ENCODE data around the gene ADAMTS17.

ADAMTS17 gene

DNA sequence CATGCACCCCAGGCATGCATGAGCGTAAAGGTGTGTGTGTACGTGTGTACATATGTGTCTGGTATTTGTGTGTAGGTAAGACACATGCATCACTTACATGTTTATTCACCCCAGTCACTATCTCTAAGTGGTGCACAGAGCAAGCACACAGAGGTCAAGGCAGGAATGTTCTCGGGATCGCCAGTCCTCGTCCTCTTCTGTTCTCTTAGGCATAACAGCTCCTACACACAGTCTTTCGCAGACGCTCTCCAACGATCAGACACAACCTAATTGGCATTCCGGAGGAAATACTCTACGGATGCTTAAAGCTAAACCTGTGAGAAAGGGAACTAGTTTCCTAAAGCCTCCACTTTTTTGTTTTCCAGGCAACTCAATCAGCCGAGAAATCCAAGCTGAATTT lies 95.9 kb downstream of the ADAMTS17 start:
- no peak for DNase-seq

DNA sequence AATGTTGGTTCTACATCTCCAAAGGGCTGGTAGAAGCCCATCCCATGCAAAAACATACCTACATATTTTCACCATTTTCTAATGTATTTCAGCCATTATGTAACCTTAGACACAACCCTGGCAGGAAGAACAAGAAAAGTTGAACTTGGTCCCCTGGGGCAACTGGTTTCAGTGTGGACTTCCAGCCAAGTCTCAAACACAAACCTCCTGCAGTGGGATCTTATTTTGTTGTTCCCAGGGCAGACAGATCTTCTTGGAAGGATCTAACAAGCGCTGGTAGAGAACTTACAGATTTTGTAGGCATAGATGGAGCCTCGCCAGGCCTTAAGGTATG lies 96.3 kb downstream of the ADAMTS17 start:
- DNase-seq = no peak

DNA sequence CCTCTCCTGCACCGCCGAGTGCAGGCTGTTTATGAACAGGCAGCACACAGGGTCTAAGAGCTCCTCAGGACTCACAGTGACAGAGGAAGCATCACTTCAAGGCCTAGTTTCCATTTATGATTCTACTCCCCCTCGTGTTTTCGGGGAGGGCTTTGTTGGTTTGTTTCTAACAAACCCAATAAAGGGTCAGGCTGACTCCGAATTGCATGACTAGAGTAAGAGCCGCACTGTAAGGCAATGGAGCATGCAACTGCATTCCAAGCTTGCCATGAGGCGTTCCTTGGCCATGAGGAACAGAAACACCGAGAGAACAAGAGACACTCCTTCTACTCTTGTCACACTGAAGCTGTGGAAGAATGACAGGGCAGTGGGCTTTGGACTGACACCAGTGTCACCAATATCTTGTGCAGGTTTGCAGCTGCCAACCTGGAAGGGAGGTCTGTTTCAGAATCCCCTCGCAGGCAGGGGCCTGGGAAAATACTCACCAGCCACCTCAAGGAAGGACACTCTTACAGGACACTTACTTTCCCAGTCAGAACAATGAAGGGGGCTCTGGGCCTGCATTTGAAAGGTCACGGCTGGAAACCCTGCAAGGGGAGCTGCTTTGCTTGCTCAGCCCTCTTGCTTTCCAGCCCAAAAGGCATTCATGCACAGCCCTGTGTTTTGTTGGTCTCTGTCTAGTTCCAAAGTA lies 96.8 kb downstream of the ADAMTS17 start:
- DNase-seq = no peak

DNA sequence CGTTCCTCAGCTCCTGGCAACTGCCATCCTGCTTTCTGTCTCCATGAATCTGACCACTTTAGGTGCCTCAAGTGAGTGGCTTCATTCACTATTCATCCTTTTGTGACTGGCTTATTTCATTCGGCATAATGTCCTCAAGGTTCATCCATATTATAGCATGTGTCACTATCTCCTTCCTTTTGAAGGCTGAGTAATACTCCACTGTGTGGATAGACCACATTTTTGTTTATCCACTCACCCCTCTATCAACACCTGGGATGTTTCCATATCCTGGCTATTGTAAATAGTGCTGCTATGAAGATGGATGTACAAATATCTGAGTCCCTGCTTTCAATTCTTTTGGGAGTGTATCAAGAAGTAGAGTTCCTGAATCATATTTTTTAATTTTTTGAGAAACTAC lies 98.8 kb downstream of the ADAMTS17 start:
- DNase-seq = no peak

DNA sequence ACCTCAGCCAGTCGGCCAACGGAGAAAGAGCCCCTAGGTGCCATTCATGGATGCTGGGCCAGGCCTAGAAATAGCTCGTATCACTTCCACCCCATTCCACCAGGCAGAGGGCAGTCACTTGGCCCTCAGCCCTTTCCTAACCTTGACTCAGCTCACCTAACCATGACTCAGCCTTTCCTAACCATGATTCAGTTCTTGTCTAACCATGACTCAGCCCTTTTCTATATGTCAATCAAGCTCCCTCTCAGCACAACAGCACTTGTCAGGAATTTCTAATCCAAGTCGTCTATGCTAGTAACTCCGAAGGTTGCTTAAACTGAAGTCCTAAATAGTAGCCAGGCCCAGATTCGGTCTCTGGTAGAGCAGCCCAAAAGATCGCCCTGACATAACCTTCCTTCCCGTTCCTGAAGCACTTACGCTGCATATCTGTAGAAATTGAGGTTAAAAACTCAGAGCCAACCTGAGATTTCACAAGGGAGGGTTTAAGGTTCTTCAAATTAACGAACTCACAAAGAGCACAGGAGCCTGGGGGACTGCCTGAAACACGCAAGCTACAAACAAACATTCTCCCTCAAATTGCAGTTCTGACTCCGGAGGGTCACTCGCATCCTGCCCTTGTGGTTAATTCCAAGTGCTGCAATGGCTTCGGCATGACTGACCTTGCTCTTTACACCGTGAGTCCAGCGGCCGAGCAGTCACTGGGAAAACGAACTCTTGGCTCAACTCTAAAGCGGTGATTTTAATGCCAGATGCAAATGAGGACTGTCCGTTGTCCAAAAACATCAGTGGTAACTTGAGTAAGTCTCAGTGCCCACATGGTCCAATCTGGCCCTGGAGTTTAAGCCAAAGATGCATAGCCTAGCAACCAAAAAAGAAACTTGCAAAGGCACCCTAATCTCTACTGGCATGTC lies 99.9 kb downstream of the ADAMTS17 start:
- DNase-seq = peak; percentile 45

DNA sequence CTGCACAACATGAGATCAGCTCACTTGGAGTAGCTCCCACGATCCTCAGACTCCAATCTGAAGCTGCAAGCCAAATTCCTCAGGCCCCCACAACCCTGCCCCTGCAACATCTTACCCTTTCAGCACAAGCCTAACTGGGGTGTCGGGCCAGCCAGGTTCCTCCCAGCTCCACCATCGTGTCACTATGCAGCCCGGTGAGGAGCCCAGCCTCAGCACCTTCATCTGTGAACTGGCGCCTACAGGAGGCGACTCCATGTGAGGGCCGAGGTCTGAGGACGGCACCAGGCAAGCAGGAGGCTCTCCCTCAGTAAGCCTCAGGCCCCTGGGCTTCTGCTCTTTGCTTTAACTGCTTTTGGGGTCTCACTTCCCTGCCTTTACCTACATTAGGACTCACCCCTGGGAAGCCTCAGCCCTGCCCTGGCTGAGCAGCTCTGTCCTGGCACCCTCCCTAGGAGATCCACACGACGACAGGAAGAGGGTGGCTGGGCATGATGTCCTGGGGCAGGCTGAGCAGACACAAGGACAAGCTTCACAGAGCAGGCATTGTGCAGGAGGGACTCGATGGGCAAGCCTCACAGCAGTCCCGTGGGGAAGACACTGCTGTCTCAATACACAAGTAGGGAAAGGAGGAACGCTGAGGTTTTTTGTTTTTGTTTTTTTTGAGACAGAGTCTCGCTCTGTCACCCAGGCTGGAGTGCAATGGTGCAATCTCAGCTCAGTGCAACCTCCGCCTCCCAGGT lies 104.6 kb downstream of the ADAMTS17 start:
- no peak for DNase-seq

DNA sequence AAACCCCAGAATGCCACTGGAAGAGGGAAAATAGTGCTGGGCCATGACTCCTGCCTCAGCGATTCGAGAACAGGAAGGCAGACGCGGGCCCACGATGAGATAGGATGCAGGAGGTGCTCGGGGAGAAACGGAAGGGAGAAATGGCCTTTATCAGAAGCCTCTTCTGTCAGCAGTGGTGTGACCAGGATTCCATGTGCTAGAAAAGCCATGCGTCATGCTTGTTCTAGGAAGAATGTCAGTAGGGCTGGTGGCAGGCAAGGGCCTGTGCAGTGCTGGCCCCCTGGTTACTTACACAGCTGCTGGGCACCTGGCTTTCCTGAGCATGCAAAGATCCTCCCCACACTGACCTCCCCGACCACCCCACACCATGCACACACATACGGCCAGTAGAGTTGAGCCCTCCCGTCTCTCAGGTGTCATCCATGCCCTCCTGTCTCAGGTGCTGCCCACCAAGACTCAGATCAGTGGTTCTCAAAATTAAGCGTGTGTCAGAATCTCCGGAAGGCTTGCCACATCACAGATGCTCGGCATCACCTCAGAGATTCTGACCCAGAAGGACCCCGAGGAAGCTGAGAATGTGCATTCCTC lies 106.7 kb downstream of the ADAMTS17 start:
- peak; percentile 9 for DNase-seq

DNA sequence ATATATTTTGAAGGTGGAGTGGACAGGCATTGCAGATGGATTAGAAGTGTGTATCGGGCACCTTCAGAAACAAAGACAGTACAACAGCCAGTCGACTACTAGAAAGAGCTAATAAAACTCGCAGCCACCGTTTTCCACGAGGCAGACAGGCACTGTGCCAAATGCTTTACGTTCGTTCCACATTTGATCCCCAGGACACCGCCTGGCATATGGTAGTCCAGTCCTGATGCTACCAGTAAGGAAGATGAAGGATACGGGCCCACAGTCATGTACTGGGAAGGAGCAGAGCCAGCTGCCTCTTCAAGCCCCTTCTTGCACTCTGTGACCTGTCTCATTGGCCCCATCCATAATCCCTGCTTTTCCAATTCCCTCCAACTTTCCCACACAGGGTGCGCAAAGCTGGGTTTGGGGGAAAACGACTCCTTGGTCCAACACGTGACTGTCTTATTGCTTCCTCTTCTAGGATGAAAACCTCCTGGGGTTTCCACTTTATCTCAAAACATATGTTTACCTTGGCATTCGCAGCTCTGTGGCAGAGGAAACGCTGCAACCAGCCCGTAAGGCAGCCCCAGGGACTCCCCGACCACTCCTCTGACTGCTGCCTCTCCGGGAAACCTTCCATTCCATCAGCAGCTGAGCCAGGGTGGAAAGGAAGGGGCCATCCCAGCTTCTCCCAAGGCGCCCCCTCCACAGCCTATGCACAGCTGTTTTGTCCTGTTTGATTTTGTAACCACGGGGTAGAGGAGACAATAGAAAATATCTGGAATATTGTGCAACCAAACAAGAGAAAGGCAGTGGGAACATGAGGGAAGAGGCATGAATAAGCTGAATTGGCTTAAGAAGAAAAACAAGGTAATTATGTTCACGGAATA lies 107.4 kb downstream of the ADAMTS17 start:
- DNase-seq = no peak

DNA sequence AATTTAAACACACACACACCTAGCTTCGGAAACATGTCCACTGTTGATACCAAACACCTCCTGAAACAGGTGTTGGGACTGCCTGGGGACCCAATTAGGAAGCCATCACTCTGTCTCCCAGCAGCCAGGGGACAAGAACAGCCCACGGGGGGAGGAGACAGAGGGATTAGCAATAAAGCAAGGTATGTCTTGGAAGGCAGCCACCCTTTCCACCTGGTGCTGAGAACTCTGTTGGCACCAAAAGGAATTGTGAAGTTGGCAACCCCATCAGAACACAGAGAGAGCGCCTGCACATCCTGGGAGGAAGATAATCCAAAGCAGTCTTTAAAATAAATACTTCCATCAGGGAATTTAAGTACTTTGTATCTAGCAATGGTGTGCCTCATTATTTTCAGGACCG lies 111.0 kb downstream of the ADAMTS17 start:
- DNase-seq = no peak

DNA sequence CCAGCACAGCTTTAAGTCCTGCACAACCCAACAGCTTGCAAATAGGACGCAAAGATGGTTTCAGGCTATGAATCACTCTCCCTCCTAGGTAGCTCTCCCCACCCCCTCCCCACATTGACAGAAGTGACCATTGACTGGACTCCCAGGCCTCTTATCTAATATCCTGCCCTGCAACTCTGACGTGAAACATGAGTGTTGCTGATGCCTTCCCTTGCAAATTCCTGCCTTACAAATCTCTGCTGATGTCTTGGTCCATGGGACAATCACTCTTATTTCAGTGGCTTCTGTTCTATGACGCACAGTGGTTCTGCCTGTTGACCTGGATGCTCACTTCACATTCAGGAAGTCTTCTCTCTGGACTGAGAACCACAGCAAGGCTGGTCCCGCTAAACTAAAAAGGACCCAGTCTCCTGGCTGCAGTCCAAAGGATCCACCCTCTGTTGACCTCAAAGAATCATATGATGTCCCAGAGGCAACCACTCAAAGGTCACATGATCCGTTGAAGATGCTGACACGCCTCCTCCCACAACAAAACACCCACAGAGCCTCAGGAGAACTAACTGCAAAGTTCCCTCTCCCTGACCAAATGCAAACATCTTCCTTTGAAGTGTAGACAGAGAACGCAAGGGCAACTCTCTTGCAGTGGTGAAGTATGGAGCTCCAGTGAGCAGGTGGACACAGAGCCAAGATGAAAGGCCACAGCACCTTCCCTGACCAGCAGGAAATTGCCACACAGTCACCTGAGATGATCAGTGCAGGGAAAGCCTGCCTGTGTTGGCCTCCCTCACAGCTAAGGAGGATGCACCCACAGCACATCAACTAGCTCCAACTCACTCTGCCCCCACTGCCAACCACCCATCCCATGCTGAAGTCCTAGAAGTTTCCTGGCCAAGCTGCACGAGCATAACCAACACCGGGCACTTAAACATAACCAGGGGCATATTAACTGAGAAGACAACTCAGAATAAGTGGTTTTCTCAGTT lies 112.3 kb downstream of the ADAMTS17 start:
- no peak for DNase-seq

DNA sequence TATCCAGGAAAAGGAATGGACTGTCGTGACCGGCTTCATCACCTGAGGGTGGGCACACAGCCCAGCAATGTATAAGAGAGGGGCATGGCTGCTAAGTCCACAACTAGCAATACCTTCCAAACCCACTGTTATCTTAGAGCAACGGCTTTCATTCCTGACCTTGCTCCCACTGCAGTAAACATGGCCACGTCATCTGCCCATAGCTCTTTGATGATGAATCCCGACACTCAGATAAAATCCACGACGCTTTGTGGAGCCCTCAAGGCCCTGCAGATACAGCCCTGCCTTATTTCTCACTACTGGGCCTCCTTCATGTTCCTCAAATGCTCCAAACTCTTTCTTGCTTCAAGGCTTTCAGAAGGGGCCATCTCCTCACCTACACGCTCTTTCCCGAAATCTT lies 114.0 kb downstream of the ADAMTS17 start:
- DNase-seq = no peak

DNA sequence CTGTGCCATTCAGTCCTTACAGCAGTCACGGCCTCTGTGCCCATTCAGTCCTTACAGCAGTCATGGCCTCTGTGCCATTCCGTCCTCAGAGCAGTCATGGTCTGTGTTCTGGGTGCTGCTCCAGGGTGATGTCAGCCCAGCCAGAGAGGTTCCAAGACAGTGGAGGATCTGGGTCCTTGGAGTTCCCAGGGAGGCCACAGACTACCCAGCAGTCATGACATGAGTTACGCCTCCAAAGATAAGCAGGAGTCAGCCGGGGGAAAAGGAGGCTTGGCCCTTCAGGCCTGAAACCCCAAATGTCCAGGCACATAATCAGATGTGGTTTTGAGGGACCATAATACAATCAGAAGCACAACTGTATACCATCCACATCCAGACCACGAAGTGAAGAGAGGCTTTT lies 115.7 kb downstream of the ADAMTS17 start:
- DNase-seq = no peak

DNA sequence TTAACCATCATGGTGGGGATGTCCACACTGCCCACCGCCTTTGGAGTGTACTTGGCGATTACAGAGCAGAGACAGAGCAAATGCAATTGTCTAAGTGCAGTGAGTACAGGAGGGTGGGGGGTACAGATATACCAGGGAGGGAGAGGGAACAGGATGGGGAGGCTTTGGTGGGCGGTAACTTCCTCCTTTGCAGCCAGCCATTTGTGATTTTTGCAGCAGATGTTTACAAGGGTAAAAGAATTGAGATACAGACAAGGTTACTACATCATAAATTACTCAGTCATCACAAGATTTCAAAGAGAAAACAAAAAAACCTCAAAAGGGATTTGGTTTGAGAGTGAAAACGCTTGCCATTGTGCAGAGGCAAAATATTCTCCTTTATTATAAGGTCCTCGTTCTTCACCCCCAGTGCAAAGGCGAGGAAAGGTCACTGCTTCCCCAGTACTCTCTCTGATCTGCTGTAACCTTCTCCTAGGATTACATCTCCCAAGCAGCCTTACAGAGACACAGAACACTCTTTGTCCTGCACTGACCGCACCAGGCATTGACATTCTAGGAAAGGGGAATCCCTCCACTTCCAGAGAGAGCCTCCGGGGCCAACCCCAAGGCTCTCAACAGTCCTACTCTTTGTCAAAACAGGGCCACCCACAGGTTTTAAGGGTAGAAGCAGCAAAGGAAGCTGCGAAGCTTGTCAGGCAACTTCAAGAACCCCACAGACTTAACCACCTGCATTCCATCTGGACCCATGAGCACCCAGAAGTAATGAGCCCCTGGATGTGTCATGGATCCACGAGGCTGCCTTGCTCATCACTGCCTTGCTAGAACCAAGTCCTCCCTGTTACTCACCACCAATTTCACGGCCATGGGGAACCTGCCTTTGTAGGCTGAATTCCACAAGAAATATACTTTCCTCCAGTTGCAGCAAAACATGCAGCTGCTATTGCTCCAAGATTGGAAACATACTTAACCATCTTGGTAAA lies 117.3 kb downstream of the ADAMTS17 start:
- DNase-seq = no peak

DNA sequence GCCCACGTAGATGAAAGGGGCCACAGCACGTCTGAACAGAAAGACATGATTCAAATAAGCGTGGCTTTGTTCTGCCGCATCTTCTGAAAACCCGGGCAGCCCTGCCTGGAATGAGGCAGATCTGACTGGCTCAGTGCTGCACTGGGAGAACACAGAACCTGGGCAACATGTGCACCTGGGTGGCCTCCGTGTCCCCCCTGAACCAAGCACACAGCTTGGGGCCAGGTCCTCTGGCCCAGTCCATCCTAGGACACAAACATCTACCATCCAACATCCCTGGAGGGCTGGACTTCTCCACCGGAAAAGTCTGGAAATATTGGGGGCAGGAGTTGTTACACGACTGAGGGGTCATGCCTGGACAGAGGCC lies 119.4 kb downstream of the ADAMTS17 start:
- no peak for DNase-seq

DNA sequence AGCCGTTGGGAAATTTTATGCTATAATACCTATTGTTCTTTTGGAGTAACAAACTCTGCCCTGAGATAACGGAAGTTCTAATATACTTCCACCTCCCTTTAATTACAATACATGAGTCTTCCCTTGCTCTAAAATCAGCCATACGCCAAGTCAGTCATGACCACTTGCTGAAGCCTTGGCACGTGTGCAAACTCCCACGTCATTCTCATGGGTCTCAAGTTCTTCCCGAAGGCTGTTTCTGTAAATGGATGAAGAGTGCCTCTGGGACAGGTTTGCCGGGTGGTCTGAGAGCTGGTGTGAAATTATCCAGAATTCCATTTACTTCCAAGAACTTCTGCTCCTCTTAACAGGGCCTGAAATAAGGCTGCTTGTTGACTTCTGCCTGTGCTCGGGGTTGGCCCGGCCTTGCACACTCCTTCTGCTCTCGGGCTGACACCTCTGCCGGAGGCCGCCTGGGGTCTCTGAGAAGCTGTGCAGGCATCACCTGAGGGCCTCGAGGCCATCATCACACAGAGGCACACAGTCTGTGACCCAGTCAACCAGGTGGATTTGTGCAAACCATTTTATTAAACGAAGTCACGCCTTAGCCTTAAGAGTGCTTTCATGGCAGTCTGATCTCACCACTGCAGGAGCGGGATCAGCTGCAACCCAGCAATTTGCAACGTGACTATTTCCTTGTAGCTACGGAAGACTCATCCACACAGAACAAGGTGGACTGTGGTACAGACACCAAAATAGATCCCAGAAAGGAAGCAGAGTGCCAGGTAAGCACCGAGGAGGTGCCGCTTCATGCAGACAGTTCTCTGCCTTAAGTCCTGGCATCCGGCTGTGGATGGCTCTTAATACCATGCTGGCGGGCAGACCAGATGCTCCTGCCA lies 120.1 kb downstream of the ADAMTS17 start:
- no peak for DNase-seq

DNA sequence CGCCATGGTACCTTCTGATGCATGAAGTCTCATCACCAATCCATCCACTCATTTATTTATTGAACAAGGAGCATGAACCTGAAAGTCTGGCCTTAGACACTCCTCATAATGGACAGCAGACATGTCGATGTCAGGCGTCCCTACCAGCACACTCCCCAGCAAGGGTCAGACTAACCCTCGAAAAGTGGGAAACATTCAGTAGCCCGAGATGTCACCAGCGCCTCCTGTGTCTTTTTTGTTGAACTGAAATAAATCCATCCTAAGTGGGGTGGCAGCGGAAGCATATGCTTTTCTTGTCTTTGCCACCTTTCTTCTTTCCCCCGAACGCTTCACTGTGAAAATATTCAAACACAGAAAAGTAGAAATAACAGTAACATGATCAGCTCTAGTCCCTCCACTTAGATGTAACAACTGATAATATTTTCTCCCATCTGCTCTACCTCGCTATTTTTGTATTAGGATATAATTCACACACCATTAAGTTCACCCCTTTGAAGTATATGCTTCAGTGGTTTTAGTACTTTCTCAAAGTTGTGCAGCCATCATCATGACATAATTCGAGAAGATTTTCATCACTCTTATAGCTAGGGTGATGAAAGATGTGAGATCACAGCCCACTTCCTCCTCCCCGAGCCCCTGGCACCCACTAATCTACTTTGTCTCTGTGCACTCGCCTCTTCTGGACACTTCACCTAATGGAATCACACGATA lies 121.6 kb downstream of the ADAMTS17 start:
- DNase-seq = no peak

DNA sequence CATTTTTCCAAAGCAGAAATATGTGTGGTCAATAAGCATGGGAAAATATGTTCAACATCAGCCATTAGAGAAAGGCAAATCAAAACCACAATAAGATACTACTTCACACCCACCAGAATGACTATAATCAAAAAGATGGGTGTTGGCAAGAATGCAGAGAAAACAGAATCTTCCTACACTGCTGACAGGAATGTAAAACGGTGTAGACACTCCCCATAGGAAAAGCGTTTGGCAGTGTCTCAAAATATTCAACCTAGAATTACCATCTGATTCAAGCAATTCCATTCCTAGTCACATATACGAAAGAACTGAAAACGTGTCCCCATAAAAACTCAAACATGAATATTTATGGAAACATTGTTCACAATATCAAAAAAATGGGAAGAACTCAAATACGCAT lies 123.3 kb downstream of the ADAMTS17 start:
- DNase-seq = no peak

DNA sequence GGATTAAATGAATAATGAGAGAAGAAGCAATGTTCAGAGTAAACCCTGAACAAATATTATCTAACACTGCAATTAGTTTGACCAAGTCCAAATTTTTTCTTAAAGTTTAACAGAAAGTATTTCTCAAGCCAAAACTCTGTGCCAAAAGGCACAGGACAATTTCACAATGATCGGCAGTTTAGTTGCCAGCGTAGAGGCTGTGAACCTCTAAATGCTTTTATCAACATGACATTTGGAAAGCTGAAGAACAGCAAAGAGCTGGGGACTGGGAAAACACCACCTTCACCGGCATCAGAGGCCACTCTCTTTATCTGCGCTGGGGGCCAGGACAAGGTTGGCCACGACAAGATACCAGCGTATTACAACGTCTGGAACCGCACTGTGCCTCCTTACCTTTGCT lies 125.6 kb downstream of the ADAMTS17 start:
- no peak for DNase-seq
